ENCODE measurements around the gene EIF4A3. TPM values are rescaled to one million over a fixed set of nuclear protein-coding genes. Genes with fewer than 3 reads are reported as not detected.

Gene EIF4A3
- total and polyA plus RNA-seq, 9 of the 15 experiments (the other 6 are each of a cell fraction or from before 2014, with no cell fraction given) = 62.7 to 171 (median 127) TPM

GRCh38 chr17:80146121-80147034 is 550 bp downstream of the EIF4A3 start (continued):
- TF ChIP-seq DEAF1 (CRISPR knock-in tag; IDR thresholded peaks at IDR 0.05) (no peak), RBBP5 (IDR thresholded peaks at IDR 0.05; ENCODE audit: borderline replicate concordance, insufficient read depth, low read length, poor library complexity, severe bottlenecking) (no peak), CHD1 (IDR thresholded peaks at IDR 0.05; ENCODE audit: low read length) (peak; percentile 65), ZFX (CRISPR knock-in tag; IDR thresholded peaks at IDR 0.05) (peak; percentile 45; the same call in 1 of the 2 replicates), USF1 (CRISPR knock-in tag; IDR thresholded peaks at IDR 0.05) (no peak), BMI1 (IDR thresholded peaks at IDR 0.05; ENCODE audit: low read length) (no peak), NFRKB (IDR thresholded peaks at IDR 0.05; ENCODE audit: low read depth) (no peak), ILF3 (IDR thresholded peaks at IDR 0.05; ENCODE audit: borderline replicate concordance) (no peak), ZNF766 (CRISPR knock-in tag; conservative IDR thresholded peaks at IDR 0.05) (no peak), CREBBP (IDR thresholded peaks at IDR 0.05; ENCODE audit: low read depth, low read length) (no peak), ATF3 (IDR thresholded peaks at IDR 0.05) (no peak), ATF3 (CRISPR knock-in tag; conservative IDR thresholded peaks at IDR 0.05) (no peak), TCFL5 (CRISPR knock-in tag; conservative IDR thresholded peaks at IDR 0.05) (no peak), RFX5 (IDR thresholded peaks at IDR 0.05; ENCODE audit: low read depth, low read length) (no peak)
- TF ChIP-seq, protein P1, sequence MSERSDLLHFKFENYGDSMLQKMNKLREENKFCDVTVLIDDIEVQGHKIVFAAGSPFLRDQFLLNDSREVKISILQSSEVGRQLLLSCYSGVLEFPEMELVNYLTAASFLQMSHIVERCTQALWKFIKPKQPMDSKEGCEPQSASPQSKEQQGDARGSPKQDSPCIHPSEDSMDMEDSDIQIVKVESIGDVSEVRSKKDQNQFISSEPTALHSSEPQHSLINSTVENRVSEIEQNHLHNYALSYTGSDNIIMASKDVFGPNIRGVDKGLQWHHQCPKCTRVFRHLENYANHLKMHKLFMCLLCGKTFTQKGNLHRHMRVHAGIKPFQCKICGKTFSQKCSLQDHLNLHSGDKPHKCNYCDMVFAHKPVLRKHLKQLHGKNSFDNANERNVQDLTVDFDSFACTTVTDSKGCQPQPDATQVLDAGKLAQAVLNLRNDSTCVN (CRISPR knock-in tag; IDR thresholded peaks at IDR 0.05) = 0 out of 2 replicates have a peak, but pooled peaks have one; percentile 3
- TF ChIP-seq, protein P2, sequence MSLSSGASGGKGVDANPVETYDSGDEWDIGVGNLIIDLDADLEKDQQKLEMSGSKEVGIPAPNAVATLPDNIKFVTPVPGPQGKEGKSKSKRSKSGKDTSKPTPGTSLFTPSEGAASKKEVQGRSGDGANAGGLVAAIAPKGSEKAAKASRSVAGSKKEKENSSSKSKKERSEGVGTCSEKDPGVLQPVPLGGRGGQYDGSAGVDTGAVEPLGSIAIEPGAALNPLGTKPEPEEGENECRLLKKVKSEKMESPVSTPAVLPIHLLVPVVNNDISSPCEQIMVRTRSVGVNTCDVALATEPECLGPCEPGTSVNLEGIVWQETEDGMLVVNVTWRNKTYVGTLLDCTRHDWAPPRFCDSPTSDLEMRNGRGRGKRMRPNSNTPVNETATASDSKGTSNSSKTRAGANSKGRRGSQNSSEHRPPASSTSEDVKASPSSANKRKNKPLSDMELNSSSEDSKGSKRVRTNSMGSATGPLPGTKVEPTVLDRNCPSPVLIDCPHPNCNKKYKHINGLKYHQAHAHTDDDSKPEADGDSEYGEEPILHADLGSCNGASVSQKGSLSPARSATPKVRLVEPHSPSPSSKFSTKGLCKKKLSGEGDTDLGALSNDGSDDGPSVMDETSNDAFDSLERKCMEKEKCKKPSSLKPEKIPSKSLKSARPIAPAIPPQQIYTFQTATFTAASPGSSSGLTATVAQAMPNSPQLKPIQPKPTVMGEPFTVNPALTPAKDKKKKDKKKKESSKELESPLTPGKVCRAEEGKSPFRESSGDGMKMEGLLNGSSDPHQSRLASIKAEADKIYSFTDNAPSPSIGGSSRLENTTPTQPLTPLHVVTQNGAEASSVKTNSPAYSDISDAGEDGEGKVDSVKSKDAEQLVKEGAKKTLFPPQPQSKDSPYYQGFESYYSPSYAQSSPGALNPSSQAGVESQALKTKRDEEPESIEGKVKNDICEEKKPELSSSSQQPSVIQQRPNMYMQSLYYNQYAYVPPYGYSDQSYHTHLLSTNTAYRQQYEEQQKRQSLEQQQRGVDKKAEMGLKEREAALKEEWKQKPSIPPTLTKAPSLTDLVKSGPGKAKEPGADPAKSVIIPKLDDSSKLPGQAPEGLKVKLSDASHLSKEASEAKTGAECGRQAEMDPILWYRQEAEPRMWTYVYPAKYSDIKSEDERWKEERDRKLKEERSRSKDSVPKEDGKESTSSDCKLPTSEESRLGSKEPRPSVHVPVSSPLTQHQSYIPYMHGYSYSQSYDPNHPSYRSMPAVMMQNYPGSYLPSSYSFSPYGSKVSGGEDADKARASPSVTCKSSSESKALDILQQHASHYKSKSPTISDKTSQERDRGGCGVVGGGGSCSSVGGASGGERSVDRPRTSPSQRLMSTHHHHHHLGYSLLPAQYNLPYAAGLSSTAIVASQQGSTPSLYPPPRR (CRISPR knock-in tag; IDR thresholded peaks at IDR 0.05; ENCODE audit: borderline replicate concordance) = no peak
